Left lung (tissue), 10 donors: ENCODE data around the gene IL17D. TPM values are rescaled to one million over a fixed set of nuclear protein-coding genes. Genes with fewer than 3 reads are reported as not detected.

Source experiments
- ATAC-seq: fragments of 200-7000 bp; cut with Tn5 transposase; one replicate; pipeline ENCODE4 v1.9.1; 2020; ENCODE audit warnings: moderate library complexity
- DNase-seq, 4 donors: peaks; one replicate each; pipeline ENCODE4 v3.0.0-alpha.2; 2013 to 2020
- H3K27ac ChIP-seq, 2 donors: fragments of 200-600 bp; sonication (generic) in 1 of 2; one replicate each; pipeline versions ENCODE4 v1.5.0 to v1.8.0; 2020 to 2021
- H3K27me3 ChIP-seq, 2 donors: fragments of 200-600 bp; sonication (generic) in 1 of 2; one replicate each; pipeline versions ENCODE4 v1.5.0 to v1.8.0; 2020 to 2021
- H3K36me3 ChIP-seq, 2 donors: fragments of 200-600 bp; sonication (generic) in 1 of 2; one replicate each; pipeline versions ENCODE4 v1.5.0 to v1.8.0; 2020 to 2021
- H3K4me1 ChIP-seq, 2 donors: fragments of 200-600 bp; one replicate each; pipeline ENCODE4 v1.8.0; 2021
- H3K4me3 ChIP-seq, 2 donors: fragments of 200-600 bp; sonication (generic) in 1 of 2; one replicate each; pipeline versions ENCODE4 v1.5.0 to v1.8.0; 2020 to 2021; ENCODE audit warnings: mild to moderate bottlenecking in 1 of 2
- H3K9me3 ChIP-seq, 2 donors: fragments of 200-600 bp; sonication (generic) in 1 of 2; one replicate each; pipeline versions ENCODE4 v1.5.0 to v1.8.0; 2020 to 2021
- CTCF ChIP-seq, 2 donors: fragments of 200-600 bp; sonication (generic) in 1 of 2; IDR thresholded peaks; one replicate each; pipeline versions ENCODE4 v1.5.0 to v1.8.0; 2021; ENCODE audit warnings: antibody characterized with exemption in 2 of 2
- intact Hi-C, 2 donors: fragments of 100-400 bp; cut with DNase I; formaldehyde crosslinking; loops; one replicate each; pipeline versions ENCODE4 v1.11.2 to v1.14.2; 2022
- polyA plus RNA-seq, 6 donors: library from polyadenylated mRNA; unstranded; fragments of 120-200 nt; gene quantifications; one replicate each; pipeline ENCODE4 v1.2.1, GENCODE V29; 2013; ENCODE audit not compliant: insufficient read length in 6 of 6
- total RNA-seq, 2 donors: library from RNA; stranded (reverse); fragmentation: NEBNext Ultra II Directional; extraction: Animal tissue kit (Norgen Biotek cat#: 25700); gene quantifications; one replicate each; pipeline ENCODE4 v1.2.1, GENCODE V29; 2021
- donor health status: DM: no; HTN: yes; CAD: no.
- donor health status: DM: no; HTN: no; CAD: no.

Gene IL17D
- total and polyA plus RNA-seq, 8 donors, result 1.1 to 12.2 (median 8.7) TPM

- Histone ChIP-seq H3K9me3 (no peaks in the 10 kb centered on the region), H3K27me3 (peaks cover 10 to 42% of the 10 kb centered on the region in 2 donors), H3K36me3 (no peaks in the 10 kb centered on the region), H3K4me3 (peak overlapping the region in 1 of 2 donors; percentile 31), H3K4me1 (peaks cover 9 to 10% of the 10 kb centered on the region in 2 donors), H3K27ac (no peak overlapping the region)
- intact Hi-C loops, result no loop called here
- no peak for TF ChIP-seq CTCF (IDR thresholded peaks at IDR 0.05)
- DNase-seq, result no peak
- no peak for ATAC-seq
Observed at GRCh38 chr13:20721058-20721453, 17.6 kb downstream of the IL17D start.

GRCh38 chr13:20721454-20722357 is 18.2 kb downstream of the IL17D start:
- no peak for TF ChIP-seq CTCF (IDR thresholded peaks at IDR 0.05)
- intact Hi-C loops, result no loop called here
- ATAC-seq, result peak; percentile 75
- Histone ChIP-seq H3K27ac (no peak overlapping the region), H3K4me1 (peaks cover 9 to 10% of the 10 kb centered on the region in 2 donors), H3K4me3 (peak overlapping the region; percentile 29 to 31), H3K36me3 (no peaks in the 10 kb centered on the region), H3K27me3 (peaks cover 10 to 42% of the 10 kb centered on the region in 2 donors), H3K9me3 (no peaks in the 10 kb centered on the region)
- peak in 2 of 4 donors; percentile 34 to 52 for DNase-seq

GRCh38 chr13:20727856-20728255 is 24.4 kb downstream of the IL17D start:
- Histone ChIP-seq H3K27ac (no peak overlapping the region), H3K9me3 (no peaks in the 10 kb centered on the region), H3K4me1 (no peaks in the 10 kb centered on the region), H3K4me3 (no peak overlapping the region), H3K36me3 (peaks cover 0 to 20% of the 10 kb centered on the region in 2 donors), H3K27me3 (peaks cover 0 to 2% of the 10 kb centered on the region in 2 donors)
- intact Hi-C loops, result no loop called here
- DNase-seq, result no peak
- ATAC-seq, result no peak
- no peak for TF ChIP-seq CTCF (IDR thresholded peaks at IDR 0.05)

- no peak for DNase-seq
- Histone ChIP-seq H3K4me1 (no peaks in the 10 kb centered on the region), H3K36me3 (peaks cover 0 to 20% of the 10 kb centered on the region in 2 donors), H3K27me3 (no peaks in the 10 kb centered on the region), H3K9me3 (no peaks in the 10 kb centered on the region), H3K27ac (no peak overlapping the region), H3K4me3 (no peak overlapping the region)
- intact Hi-C loops, result no loop called here
- no peak for ATAC-seq
- no peak for TF ChIP-seq CTCF (IDR thresholded peaks at IDR 0.05)
Observed at GRCh38 chr13:20728579-20729311, 25.2 kb downstream of the IL17D start.
